HG02610 (cell line): ENCODE data around the gene NRDE2.

ENCODE experiments used
- ATAC-seq: cut with Tn5 transposase; IDR thresholded peaks from one replicate; pipeline ENCODE4 v1.9.1; 2021; ENCODE audit warnings: mild to moderate bottlenecking, moderate library complexity; ENCODE audit not compliant: unreplicated experiment

NRDE2 gene

GRCh38 chr14:90297876-90298629 is 33.7 kb downstream of the NRDE2 start:
- no peak for ATAC-seq

GRCh38 chr14:90296641-90297040 is 35.1 kb downstream of the NRDE2 start:
- no peak for ATAC-seq

GRCh38 chr14:90295870-90296516 is 35.7 kb downstream of the NRDE2 start:
- no peak for ATAC-seq

GRCh38 chr14:90294872-90295271 is 36.9 kb downstream of the NRDE2 start:
- ATAC-seq, result no peak

GRCh38 chr14:90293766-90294730 is 37.7 kb downstream of the NRDE2 start:
- ATAC-seq, result no peak

DNA sequence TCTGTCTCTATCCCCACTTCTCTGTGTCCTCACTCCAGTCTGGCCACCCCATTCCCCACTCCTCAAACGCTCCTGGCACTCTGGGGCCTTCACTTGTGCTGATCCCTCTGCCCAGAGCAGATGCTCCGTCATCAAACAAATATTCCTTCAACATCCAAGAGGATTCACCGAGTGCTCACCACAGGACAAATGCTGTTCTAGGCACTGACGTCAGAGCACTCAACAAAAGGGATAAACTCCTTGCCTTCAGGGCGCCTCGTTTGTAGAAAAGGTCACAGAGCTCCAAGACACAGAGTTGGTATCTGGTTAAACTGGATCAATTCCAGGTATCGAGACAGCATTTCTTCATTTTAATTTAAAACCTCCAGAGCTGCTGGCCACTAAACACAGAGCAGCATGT is 40.0 kb downstream of the NRDE2 start:
- ATAC-seq, result no peak

- ATAC-seq, result no peak
Measured at GRCh38 chr14:90290337-90291011, 41.3 kb downstream of the NRDE2 start.

- no peak for ATAC-seq
Measured at GRCh38 chr14:90288651-90289355, 42.9 kb downstream of the NRDE2 start.

DNA sequence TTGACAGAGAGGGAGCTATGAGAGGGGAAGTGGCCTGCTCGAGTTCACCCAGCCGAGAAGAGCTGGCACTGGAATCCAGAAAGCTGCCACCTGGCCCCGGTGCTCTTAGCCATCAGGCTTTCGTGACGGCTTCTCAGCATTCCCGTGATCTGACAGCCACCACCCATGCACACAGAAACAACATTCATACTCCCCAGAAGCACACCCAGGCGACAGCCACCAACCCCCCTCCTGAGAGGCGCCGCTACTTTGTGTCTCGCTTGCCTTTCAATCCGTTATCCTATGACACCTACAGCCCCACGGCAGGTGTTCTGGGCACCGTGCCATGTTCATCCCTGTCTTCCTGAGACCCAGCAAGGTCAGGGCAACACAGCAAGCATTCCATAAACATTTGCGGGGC is 44.0 kb downstream of the NRDE2 start:
- no peak for ATAC-seq

DNA sequence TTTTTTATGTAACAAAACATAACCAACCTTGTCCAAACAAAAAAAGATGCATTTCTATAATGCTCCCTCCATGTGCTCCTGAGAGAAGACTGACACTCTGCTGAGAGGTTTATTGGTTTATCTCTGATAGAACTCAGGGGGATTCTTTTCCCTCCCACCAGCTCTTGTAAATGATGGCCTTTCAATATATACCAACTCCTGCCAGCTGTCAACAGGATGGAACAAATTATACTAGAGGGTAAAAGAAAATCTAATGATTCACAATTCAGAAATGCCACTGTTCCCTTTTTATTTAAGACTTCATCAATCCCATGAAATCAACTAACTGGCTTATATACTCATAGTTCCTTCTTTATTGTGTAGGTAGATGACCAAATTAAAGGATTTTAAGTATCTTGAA is 50.0 kb downstream of the NRDE2 start:
- no peak for ATAC-seq

- no peak for ATAC-seq
Measured at GRCh38 chr14:90281261-90281660, 50.5 kb downstream of the NRDE2 start.

DNA sequence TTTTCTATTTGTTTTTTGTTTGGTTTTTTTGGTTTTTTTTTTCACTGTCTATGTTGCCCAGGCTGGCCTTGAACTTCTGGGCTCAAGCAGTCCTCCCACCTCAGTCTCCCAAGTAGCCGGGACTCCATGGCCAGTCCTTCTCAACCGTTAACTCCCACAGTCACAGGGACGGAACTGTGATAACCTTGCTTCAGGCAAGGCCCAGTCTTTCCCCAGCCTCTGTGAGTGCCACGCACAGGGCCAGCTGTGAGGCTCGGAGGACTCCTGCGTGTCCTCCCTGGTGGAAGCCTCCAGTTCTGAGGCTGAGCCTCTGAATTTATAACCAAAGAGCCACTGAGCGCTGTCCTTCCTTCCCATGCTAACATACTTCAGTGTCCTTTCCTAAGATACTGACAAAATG is 51.6 kb downstream of the NRDE2 start:
- no peak for ATAC-seq

DNA sequence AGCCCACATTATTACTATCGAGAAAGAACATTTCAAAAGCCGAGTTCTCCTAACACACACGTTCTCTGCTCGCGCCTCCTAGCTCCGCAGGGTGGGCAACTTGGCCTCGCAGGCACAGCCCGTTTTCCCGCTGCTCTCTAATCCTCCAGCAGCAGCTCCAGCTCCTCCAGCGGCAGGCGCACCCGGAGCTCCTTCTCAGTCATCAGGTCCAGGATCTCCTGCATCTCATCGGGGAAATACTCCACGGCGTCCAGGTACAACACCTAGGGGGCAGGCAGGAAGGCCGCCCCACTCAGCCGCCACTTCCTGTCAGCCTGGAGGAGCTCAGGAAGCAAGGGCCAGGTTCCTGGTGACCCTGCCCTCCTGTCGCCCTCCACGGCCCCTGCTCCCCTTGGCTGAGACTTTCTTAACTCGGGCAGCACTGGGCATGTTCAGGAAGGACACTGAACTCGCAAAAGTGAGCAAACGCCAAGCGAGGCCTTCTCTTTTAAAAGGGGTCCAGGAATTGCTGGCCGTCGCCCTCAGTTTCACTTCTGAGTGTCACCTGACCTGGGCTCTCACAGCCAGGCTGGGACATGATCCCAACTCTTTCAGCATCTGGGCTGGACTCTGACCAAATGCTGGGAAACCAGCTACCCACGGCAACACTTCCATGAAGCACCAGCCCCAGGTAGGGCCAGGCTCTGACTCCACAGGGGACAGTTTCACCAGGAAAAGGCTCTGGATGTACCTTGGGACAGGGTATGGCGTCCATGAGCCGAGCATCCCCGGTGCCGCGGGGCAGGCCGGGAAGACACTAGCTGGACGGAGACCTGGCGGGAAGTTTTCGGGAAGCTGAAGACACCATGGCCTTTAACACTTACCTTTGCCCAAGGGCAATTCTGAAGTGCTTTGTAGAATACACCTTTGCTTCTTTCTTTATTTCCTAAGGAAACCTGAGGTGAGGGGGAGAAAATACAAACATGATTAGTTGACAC is 53.3 kb downstream of the NRDE2 start:
- ATAC-seq, result no peak

- ATAC-seq, result no peak
Measured at GRCh38 chr14:90277581-90278198, 54.1 kb downstream of the NRDE2 start.

DNA sequence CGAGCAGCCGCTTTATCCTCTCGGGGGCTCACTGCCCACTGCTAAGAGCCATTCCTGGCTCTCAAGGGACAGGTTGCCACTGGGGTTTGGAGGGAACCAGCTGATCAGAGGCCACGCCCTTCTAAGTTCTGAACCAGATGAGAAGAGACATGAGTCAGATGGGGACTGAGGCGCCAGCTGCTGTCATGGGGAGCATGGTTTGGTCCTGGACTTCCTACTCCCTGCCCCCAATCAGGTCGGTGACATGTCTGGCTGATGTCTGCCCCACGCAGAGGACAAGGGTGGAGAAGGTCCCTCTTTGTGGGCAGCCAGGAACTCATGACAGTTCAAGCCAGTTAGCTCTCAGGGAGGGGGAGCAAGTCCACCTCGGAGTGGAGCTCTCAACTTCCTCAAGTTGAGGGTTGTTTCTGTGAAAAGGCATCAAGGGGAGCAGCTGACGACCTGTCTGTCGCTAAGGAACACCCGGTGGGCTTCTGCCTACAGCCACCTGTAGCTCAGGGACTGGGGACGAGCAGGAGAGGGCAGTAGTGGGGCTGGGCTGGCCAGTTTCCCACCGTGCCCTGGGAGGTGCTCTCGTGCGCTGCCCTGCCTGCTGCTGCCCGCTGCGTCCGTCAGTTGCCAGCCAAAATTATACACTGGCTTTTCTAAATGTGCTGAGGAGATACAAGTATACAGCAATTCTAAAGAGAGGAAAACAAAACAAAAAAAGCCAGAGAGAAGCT is 54.9 kb downstream of the NRDE2 start:
- no peak for ATAC-seq

GRCh38 chr14:90275820-90276219 is 55.9 kb downstream of the NRDE2 start:
- ATAC-seq, result no peak

- ATAC-seq, result no peak
Measured at GRCh38 chr14:90275458-90275814, 56.3 kb downstream of the NRDE2 start.

- no peak for ATAC-seq
Measured at GRCh38 chr14:90274808-90275457, 56.8 kb downstream of the NRDE2 start.
